Measurements from ENCODE around the gene JOSD2.

- TF ChIP-seq CTCF (IDR thresholded peaks at IDR 0.05), result no peak
- no peak for TF ChIP-seq POLR2A (IDR thresholded peaks at IDR 0.05; ENCODE audit: low read depth)
- TF ChIP-seq EP300 (IDR thresholded peaks at IDR 0.05), result no peak
Observed at GRCh38 chr19:50555450-50556281, 44.7 kb upstream of the JOSD2 start.

All from esophagus muscularis mucosa (tissue), 4 donors.